ENCODE results near the gene DEK.

- TF ChIP-seq EZH2 (IDR thresholded peaks at IDR 0.05; ENCODE audit: insufficient read depth, poor library complexity, severe bottlenecking) (no peak), EZH2phosphoT487 (IDR thresholded peaks at IDR 0.05; ENCODE audit: insufficient read depth, low read depth) (no peak)
These were observed 38.5 kb upstream of the DEK start for GRCh38 chr6:18302561-18303439.
